ENCODE data around the gene NKD1. TPM values are rescaled to one million over a fixed set of nuclear protein-coding genes. Genes with fewer than 3 reads are reported as not detected.

NKD1 gene
- total RNA-seq = 0.33 and 0.34 TPM in 2 replicates

DNA sequence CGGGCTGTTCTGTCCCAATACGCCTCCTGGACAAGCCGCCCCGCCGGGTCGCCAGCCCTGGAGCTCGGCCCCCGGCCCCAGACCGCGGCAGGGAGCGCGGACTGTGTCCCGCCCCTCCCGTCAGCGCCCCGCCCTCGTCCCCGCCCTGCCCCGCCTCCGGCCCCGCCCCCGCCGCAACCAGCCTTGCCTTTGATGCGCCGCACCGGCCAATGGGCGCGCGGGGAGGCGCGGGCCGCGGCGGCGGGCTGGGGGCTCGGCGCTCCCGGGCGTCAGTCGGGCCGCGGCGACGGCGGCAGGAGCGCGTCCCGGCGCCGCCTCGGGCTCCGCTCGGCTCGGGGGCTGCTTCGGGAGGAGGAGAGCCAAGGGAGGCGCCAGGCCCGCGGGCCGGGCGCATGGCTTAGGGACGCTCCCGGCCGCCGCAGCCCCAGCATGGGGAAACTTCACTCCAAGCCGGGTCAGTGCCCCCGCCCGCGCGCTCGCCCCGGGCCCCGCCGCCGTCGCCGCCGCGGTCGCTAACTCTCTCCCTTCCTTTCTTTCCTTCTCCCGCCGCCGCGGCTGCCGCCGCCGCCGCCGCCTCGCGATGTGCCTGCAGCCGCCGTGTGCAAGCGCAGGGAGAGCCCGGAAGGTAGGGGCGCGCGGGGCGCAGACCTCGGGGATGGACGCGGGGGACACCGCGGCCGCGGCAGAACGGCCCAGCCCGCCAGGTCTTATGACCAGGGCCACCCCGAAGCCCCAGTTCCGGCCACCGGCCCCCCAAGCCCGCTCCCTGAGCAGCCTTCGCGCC lies at the start of gene NKD1:
NKD1 (plus strand) TSS at position 272 of the 784 bp plus-strand sequence; CDS start at position 430, 158 bp downstream.
- Histone ChIP-seq H3K27me3 (ENCODE audit: control insufficient read depth, insufficient read depth, low read length) (peaks cover 37% of the 10 kb centered on the region), H3K4me3 (ENCODE audit: low read depth, low read length) (peak within 1 kb of the TSS; percentile 39), H3K36me3 (ENCODE audit: control insufficient read depth, insufficient read depth, low read length) (no peaks in the 10 kb centered on the region)
- TF ChIP-seq, protein P1, sequence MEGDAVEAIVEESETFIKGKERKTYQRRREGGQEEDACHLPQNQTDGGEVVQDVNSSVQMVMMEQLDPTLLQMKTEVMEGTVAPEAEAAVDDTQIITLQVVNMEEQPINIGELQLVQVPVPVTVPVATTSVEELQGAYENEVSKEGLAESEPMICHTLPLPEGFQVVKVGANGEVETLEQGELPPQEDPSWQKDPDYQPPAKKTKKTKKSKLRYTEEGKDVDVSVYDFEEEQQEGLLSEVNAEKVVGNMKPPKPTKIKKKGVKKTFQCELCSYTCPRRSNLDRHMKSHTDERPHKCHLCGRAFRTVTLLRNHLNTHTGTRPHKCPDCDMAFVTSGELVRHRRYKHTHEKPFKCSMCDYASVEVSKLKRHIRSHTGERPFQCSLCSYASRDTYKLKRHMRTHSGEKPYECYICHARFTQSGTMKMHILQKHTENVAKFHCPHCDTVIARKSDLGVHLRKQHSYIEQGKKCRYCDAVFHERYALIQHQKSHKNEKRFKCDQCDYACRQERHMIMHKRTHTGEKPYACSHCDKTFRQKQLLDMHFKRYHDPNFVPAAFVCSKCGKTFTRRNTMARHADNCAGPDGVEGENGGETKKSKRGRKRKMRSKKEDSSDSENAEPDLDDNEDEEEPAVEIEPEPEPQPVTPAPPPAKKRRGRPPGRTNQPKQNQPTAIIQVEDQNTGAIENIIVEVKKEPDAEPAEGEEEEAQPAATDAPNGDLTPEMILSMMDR (IDR thresholded peaks at IDR 0.05; ENCODE audit: insufficient read depth, low read length, poor library complexity, severe bottlenecking) = no peak
- no peak for DNase-seq (ENCODE audit: low read depth)

DNA sequence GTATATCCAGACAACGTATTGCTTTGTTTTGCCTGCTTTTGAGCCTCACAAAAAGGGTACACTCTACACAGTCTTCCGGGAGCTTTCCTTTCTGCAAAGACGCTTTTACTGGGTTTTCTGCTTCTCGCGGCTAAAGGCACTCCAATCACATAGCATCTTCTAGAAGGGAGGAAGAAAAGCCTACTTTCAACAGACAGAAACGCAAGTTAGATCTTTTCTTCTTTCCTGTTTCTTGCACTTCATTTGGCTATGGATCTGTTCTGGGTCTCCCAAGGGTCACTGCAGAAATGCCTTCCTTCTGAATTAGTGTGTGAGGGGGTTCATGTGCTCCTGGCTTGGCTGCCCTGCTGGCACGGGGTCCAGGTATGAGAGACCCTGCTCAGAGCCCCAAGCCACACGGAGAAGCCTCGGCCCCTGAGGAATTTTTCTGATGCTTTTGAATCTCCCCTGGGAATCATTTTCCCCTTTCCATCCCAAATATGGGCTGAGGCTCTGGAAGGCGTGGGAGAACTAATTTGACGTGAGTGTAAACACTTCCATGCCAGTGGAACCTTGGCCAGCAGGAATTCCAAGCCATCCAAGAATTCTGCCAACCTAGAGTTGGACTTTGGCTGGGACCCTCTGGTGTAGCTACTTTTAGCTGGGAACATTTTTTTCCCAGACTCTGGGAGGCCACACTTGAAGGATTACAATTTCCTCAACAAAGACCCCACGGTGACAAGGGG lies 49.6 kb upstream of the NKD1 start:
- no peak for DNase-seq (ENCODE audit: low read depth)
- Histone ChIP-seq H3K4me3 (ENCODE audit: low read depth, low read length) (no peak overlapping the region), H3K27me3 (ENCODE audit: control insufficient read depth, insufficient read depth, low read length) (no peaks in the 10 kb centered on the region), H3K36me3 (ENCODE audit: control insufficient read depth, insufficient read depth, low read length) (no peaks in the 10 kb centered on the region)
- TF ChIP-seq, protein P1 (IDR thresholded peaks at IDR 0.05; ENCODE audit: insufficient read depth, low read length, poor library complexity, severe bottlenecking) = no peak

DNA sequence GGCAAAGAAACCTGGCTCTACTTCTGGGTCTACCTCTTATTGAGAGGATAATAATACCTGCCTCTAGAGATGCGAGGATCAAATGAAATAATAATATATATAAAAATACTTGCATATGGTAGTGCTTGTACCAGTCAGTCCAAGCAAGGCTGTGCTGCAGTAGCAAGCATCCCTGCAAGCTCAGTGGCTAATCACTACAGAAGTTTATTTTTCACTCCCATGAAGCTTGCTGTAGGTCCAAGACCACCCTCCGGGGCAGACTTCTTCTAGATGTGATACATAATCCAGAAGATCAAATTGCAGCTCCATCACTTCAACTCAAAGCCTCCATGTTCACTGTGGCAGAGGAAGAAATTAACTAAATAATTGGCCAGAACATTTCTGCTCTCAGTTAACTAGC lies 48.9 kb upstream of the NKD1 start:
- TF ChIP-seq, protein P1 (IDR thresholded peaks at IDR 0.05; ENCODE audit: insufficient read depth, low read length, poor library complexity, severe bottlenecking) = no peak
- no peak for DNase-seq (ENCODE audit: low read depth)
- H3K27me3 ChIP-seq (ENCODE audit: control insufficient read depth, insufficient read depth, low read length) = no peaks in the 10 kb centered on the region
- H3K36me3 ChIP-seq (ENCODE audit: control insufficient read depth, insufficient read depth, low read length) = no peaks in the 10 kb centered on the region
- no peak overlapping the region for H3K4me3 ChIP-seq (ENCODE audit: low read depth, low read length)

GRCh38 chr16:50500171-50500874 lies 47.9 kb upstream of the NKD1 start:
- no peak for DNase-seq (ENCODE audit: low read depth)
- TF ChIP-seq, protein P1 (IDR thresholded peaks at IDR 0.05; ENCODE audit: insufficient read depth, low read length, poor library complexity, severe bottlenecking) = no peak
- Histone ChIP-seq H3K36me3 (ENCODE audit: control insufficient read depth, insufficient read depth, low read length) (no peaks in the 10 kb centered on the region), H3K27me3 (ENCODE audit: control insufficient read depth, insufficient read depth, low read length) (no peaks in the 10 kb centered on the region), H3K4me3 (ENCODE audit: low read depth, low read length) (no peak overlapping the region)

DNA sequence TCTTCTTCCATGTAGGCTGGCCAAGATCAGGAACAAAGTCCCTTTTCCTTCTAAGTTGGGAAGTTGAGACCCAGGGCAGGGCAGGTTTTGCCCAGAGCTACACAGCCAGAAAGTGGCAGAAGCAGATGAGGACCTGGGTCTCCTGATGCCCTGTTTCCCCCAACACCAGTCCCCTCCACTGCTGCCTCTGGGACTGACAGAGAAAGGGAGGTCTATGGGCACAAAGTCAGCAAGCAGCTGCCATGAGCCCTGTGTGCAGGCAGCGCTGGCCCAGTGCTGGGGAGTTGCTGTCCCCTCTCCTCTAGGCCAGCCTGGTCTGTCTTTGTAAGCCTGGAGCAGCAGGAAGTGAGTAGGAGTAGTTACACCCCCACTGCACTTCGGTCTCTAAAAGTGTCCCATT lies 46.9 kb upstream of the NKD1 start:
- TF ChIP-seq, protein P1 (IDR thresholded peaks at IDR 0.05; ENCODE audit: insufficient read depth, low read length, poor library complexity, severe bottlenecking) = no peak
- H3K36me3 ChIP-seq (ENCODE audit: control insufficient read depth, insufficient read depth, low read length) = no peaks in the 10 kb centered on the region
- H3K4me3 ChIP-seq (ENCODE audit: low read depth, low read length) = no peak overlapping the region
- no peaks in the 10 kb centered on the region for H3K27me3 ChIP-seq (ENCODE audit: control insufficient read depth, insufficient read depth, low read length)
- DNase-seq (ENCODE audit: low read depth) = no peak
